HG02610 (cell line): ENCODE results near the gene KCNE4.

Experiments
- ATAC-seq: cut with Tn5 transposase; IDR thresholded peaks from one replicate; pipeline ENCODE4 v1.9.1; 2021; ENCODE audit warnings: mild to moderate bottlenecking, moderate library complexity; ENCODE audit not compliant: unreplicated experiment

Gene KCNE4

DNA sequence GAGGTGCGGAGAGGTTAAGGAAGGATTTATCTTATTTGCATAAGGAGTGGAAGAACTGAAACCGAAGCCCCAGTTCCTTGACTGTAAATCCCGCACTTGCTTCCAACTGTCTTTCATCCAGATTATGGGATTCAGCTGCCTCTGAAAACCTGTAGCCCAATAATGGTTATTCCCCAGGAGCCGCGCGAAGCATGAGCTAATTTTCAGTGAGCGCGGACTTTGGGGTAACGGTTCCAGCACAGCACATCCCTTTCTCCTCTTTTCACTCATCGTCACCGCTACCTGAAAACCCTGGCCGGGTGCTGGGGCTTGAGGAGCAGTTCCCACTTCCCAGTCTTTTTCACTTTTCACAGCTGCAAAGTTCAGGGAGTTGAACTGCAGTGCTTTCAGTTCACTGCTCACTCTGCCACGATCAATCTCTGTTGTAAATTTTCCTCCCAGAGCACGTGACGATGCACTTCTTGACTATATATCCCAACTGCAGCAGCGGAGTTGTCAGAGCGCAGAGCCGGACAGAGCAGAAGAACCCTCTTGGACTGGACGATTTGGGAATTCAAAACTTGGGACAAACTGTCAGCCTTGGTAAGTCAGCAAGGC is at the start of gene KCNE4:
Gene KCNE4, plus strand, starts transcription at position 498 of the 597 bp plus-strand sequence. CDS start 641 bp downstream, outside the sequence.
- ATAC-seq, result no peak

DNA sequence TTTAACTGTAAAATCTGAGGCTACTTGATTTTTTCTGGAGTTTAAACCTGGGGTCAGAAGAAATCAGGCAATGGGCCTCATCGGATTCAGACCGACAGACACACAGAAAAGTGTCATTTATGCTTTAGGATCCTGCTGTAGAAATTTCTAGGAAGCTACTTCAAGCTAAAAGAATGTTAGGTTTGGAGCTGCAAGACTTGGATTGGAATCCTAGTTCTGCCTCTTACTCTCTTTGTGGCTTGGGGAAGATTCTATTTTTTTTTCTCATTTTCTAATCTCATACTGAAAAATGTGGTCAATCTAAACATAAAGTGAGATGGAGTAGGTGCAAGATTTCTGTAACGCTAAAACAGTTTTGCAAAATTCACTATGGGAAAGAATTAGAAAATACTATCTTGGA is 48.8 kb upstream of the KCNE4 start:
- no peak for ATAC-seq

DNA sequence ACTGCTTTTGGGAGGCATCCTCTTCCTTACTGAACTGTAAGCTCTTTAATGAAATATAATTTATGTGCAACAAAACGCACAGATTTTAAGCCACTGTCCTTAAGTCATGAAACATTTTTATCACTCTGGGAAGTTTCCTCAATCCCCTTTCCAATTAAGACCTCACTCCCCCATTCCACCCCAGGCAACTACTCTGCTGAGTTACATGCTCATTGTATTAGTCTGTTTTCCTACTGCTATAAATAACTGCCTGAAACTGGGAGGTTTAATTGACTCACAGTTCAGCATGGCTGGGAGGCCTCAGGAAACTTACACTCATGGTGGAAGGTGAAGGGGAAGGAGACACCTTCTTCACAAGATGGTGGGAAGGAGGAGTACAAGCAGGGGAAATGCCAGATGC is 46.5 kb upstream of the KCNE4 start:
- ATAC-seq, result no peak

DNA sequence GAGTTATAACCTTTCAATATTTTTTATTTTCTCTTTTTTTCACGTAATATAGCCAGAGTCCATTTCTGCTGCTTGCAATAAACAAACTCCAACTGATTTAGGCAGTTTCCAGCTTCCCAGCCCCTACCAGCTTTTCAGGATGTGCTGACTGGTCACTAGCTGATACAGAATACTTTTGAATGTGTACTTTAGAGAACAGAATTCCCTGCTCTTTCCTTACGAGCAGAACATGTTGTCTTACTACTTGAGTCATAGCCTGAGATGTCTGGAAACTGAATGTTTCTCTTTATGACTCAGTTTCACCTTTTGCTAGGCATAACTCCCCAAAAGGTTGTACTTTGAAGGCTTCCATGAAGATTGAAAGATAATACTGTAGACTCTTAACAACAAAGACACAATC is 44.5 kb upstream of the KCNE4 start:
- no peak for ATAC-seq

DNA sequence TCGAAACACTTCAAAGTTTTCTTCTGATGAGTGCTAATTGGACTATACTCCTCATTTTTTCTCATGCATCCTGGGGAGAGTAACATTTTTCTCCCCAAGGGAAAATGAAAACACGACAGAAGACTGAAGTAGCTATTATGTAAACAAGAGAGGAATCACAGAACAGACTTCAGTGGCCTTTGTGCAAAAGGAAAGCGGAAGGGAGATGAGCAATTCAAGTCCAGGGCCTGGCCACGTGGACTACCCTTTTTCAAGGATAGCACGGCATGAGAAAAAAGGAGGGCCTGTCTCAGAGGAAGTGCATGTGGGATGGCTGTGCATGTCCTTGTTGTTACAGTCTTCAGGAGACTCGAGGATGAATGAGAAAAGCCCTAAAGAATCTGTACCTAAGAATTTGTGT is 43.8 kb upstream of the KCNE4 start:
- ATAC-seq, result no peak

DNA sequence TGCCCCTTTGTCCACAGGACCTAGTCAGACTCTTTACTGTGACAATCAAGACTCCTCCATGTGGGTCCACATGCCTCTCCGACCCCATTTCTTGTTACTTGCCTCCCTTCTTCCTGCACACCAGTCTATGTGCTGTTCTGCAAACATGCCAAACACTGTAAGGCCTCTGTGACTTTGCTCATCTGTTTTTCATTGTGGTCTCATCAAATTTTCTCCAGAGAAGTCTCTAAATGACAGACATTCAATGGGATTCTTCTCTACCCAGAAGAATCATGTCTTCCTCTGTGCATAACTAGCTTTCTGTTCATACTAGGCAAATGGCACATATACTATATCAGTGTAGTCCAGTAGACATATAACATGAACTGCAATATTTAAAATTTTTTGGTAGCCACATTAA is 43.0 kb upstream of the KCNE4 start:
- no peak for ATAC-seq

DNA sequence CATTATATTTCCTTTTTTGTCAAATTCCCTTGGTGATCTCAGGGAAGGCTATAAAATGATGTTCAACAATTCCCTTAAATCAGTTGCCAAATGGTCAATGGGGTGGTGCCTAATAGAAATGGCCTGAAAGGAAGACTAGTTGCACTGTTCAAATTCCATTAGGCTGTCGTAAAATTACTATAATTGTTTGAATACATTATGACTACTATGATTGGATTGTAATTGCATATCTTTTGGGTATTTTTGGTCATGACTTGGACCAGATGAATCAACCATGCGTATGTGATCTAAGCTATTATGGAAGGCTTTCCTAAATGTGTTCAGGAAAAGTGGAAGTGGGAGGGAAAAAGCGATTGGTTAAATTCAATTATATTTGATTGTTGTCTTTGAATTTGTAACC is 41.3 kb upstream of the KCNE4 start:
- no peak for ATAC-seq

DNA sequence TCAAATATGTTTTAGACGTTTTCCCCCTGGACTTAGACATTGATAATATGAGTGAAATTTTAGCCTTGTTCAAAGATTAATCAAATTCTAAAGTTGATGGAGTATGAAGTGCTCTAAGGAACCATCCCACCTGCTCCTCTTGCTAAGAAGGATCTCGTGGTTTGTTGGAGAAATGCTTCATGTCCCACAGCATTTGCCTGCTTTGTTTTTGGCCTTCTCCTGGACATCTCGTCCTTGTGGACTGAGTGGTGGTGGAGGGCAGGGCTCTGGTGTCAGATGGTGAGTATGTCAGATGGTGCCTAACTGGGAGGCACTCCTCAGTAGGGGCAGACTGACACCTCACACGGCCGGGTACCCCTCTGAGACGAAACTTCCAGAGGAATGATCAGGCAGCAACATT is 39.7 kb upstream of the KCNE4 start:
- ATAC-seq, result no peak

DNA sequence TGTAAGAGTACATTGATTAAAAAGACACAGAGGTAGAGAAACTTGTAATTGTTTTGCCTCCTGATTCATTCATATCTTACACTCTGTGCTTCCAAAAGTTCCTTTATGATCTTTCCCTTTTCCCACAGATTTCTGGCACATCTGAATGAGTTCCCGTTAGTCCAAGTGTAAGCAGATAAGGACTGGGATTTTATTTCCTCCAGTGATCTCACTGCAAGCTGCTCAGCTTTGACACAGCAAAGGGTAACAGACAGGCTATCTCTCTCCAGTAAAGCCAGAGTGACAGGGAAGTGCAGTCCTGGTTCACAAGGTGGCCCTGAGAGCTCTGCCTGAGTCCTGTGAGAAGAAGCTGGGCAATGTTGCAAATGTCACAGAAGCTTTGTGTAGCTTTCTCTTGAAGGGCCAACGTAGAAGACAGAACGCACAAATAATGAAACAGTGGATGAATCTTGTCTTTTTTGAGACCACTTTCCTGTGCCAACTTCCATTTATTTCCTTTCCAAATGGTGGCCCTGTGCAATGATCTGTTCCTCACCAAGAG is 32.5 kb upstream of the KCNE4 start:
- ATAC-seq, result no peak

GRCh38 chr2:223019987-223020717 is 31.8 kb upstream of the KCNE4 start:
- ATAC-seq, result no peak

- ATAC-seq, result no peak
These were observed 30.9 kb upstream of the KCNE4 start for GRCh38 chr2:223020971-223021675.

GRCh38 chr2:223026357-223027110 is 25.5 kb upstream of the KCNE4 start:
- no peak for ATAC-seq

- ATAC-seq, result no peak
These were observed 24.5 kb upstream of the KCNE4 start for GRCh38 chr2:223027442-223027841.

DNA sequence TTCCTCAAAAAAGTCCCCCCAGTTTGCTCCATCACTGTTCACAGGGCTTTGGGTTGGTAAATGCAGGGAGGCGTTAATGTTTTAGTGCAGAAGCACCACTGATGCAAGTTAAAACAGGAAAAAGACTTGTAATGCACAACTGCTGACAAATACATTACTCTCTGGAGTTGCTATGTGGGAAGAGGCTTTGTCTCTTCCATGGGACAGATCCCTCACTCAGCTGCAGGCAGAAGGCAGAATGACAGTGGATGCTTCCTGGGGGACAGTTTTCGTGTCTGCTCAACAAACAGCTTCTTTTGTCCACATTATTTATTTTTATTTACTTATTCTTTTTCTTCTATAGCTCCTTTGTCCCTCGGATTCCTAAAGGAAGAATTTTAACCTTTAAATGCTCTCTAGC is 22.7 kb upstream of the KCNE4 start:
- ATAC-seq, result no peak

DNA sequence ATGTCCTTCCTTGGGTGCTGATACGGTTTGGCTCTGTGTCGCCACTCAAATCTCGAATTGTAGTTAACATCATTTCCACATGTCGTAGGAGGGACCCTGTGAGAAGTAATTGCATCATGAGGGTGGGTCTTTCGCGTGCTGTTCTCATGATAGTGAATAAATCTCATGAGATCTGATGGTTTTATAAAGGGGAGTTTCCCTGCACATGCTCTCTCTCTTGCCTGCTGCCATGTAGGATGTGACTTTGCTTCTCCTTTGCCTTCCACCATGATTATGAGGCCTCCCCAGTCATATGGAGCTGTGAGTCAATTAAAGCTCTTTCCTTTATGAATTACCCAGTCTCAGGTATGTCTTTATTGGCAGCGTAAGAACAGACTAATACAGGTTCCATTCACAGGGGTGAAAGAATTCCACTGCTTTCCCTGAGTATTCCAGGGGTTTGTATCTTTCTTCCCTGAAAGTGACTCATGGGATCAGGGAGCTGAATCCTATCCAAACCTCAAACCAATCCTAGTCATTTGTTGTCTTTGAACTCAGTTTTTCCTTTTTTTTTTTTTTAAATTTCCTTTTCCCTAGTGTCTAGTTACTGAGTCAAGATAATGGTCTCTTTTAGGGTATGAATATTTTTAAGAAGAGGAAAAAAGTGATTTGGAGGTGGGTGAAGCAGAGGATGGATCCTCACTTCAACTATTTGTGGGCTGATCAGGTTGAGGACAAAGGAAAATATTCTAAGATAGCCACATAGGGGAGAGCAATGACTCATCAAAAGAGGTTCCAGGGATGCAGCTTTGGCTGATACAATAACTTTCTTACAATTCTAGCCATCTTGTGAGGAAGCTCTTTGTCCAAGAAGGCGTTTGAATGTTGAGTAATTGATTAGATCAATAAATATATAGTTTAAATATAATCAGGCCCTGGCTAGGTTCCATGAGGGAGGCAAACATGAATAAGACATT is 19.5 kb upstream of the KCNE4 start:
- ATAC-seq, result no peak

DNA sequence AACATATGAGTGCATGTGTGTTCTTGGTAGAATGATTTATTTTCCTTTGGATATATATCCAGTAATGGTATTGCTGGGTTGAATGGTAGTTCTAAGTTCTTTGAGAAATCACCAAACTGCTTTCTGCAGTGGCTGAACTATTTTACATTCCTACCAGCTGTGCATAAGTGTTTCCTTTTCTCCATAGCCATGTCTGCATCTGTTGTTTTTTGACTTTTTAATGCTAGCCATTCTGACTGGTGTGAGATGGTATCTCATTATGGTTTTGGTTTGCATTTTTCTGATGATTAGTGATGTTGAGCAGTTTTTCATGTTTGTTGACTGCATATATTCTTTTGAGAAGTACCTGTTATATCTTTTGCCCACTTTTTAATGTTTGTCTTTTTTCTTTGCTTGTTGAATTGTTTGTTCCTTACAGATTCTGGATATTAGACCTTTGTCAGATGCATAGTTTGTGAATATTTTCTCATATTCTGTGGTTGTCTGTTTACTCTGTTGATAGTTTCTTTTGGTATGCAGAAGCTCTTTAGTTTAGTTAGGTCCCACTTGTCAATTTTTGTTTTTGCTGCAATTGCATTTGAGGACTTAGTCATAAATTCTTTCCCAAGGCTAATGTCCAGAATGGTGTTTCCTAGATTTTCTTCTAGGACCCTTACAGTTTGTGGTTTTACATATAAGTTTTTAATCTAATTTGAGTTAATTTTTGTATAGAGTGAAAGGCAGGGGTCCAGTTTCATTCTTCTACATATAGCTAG is 17.6 kb upstream of the KCNE4 start:
- ATAC-seq, result no peak

DNA sequence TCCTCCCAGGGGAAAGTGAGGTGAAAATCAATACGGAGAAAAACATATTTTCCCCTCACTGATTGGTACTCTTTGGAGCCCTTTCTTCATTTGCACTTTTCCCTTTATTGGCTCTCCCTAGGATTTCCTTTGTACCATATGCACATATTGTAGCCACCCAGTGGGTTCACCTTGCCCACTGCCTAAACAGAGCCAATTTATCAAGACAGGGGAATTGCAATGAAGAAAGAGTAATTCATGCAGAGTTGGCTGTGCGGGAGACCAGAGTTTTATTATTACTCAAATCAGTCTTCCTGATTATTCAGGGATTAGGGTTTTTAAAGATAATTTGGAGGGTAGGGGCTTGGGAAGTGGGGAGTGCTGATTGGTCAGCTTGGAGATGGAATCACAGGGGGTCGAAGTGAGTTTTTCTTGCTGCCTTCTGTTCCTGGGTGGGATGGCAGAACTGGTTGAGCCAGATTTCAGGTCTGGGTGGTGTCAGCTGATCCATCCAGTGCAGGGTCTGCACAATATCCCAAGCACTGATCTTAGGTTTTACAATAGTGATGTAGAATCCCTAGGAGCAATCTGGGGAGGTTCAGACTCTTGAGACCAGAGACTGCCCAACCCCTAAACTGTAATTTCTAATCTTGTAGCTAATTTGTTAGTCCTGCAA is 15.1 kb upstream of the KCNE4 start:
- no peak for ATAC-seq

GRCh38 chr2:223037445-223037800 is 14.6 kb upstream of the KCNE4 start:
- ATAC-seq, result no peak

- no peak for ATAC-seq
These were observed 12.4 kb upstream of the KCNE4 start for GRCh38 chr2:223039618-223040017.
